Aorta (tissue), 5 donors: ENCODE results near the gene TCF23. TPM values are rescaled to one million over a fixed set of nuclear protein-coding genes. Genes with fewer than 3 reads are reported as not detected.

Experiments
- ATAC-seq: fragments of 200-7000 bp; cut with Tn5 transposase; one replicate; pipeline ENCODE4 v1.9.1; 2022; ENCODE audit warnings: moderate library complexity; ENCODE audit not compliant: low FRiP score
- DNase-seq, 2 donors: peaks; one replicate each; pipeline ENCODE4 v3.0.0-alpha.2; 2020
- H3K27ac ChIP-seq, 2 donors: one replicate each; pipeline ENCODE4 v1.5.1; 2013; ENCODE audit warnings: low read length in 2 of 2, mild to moderate bottlenecking in 2 of 2, moderate library complexity in 2 of 2, control low read depth in 1 of 2, inconsistent platforms in 1 of 2, low read depth in 1 of 2
- H3K27me3 ChIP-seq, 2 donors: one replicate each; pipeline ENCODE4 v1.6.1; 2013; ENCODE audit warnings: control low read depth in 1 of 2, low read length in 1 of 2, mild to moderate bottlenecking in 1 of 2, moderate library complexity in 1 of 2; ENCODE audit not compliant: insufficient read depth in 2 of 2, control insufficient read depth in 1 of 2
- H3K36me3 ChIP-seq, 2 donors: one replicate each; pipeline ENCODE4 v1.6.1; 2013; ENCODE audit warnings: control low read depth in 1 of 2, low read length in 1 of 2, mild to moderate bottlenecking in 1 of 2; ENCODE audit not compliant: insufficient read depth in 2 of 2, control insufficient read depth in 1 of 2
- H3K4me1 ChIP-seq, 2 donors: one replicate each; pipeline ENCODE4 v1.6.1; 2013; ENCODE audit warnings: low read length in 2 of 2, control low read depth in 1 of 2, mild to moderate bottlenecking in 1 of 2, moderate library complexity in 1 of 2; ENCODE audit not compliant: insufficient read depth in 2 of 2, control insufficient read depth in 1 of 2
- H3K4me3 ChIP-seq, 2 donors: one replicate each; pipeline ENCODE4 v1.5.1; 2013; ENCODE audit warnings: low read length in 2 of 2, control low read depth in 1 of 2, mild to moderate bottlenecking in 1 of 2
- H3K9me3 ChIP-seq: one replicate; pipeline ENCODE4 v1.6.1; 2013; ENCODE audit warnings: mild to moderate bottlenecking, low read length; ENCODE audit not compliant: control insufficient read depth
- WGBS, 2 donors: extraction: QIAGEN DNeasy Blood & Tissue Kit; methylation state at CpG; one replicate each; pipeline ENCODE4 v1.1.7; 2013; 5-methylcytosine and 5-hydroxymethylcytosine counted together
- intact Hi-C, 2 donors: fragments of 100-400 bp; cut with DNase I; formaldehyde crosslinking; loops; one replicate each; pipeline versions ENCODE4 v1.14.2 to v1.15.0; 2022
- polyA plus RNA-seq, 2 donors: library from polyadenylated mRNA; stranded (reverse); fragments of 200-250 nt; gene quantifications; one replicate each; pipeline ENCODE4 v1.2.3, GENCODE V29; 2013
- total RNA-seq, 2 donors: library from RNA; stranded (reverse); fragmentation: NEBNext Ultra II Directional; extraction: Animal tissue kit (Norgen Biotek cat#: 25700); gene quantifications; one replicate each; pipeline ENCODE4 v1.2.1, GENCODE V29; 2021
- donor health status: healthy with polysubstance abuse.
- donor health status: Bipolar disorder and iron deficiency.
- donor health status: DM: no; HTN: no; CAD: no.
- donor health status: DM: no; HTN: no; CAD: no.
- donor health status: DM: yes; HTN: yes; CAD: no.

TCF23 gene
- total and polyA plus RNA-seq, 4 donors, result 0.39 to 1.1 TPM; not detected in 2

DNA sequence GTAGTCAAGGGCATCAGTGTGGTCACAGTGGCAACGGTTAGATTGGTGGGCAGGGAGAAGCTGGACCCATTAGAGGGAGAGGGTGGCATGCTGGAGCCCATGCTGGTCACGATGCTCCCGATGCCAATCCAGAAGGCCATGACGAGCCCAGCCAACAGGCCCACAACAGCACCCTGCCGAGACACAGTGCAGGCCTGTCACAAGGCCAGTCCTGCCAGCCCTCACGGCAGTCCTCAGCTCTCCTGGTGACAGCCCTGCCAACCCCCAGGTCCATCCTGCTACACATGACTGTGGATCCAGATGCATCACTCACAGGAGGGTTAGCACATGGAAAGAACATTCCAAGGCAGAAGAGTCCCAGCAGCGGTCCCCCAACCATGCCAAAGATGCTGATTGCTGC lies 52.9 kb downstream of the TCF23 start:
- Histone ChIP-seq H3K27ac (no peak overlapping the region), H3K4me3 (no peak overlapping the region), H3K9me3 (no peaks in the 10 kb centered on the region), H3K4me1 (no peaks in the 10 kb centered on the region), H3K36me3 (peaks cover 0 to 6% of the 10 kb centered on the region in 2 donors), H3K27me3 (no peaks in the 10 kb centered on the region)
- DNase-seq (no peak), ATAC-seq (no peak)
- intact Hi-C loops, result no loop called here
- 90 to 92% methylated on average over 7 of the region's 7 CpGs for WGBS, 2 donors

DNA sequence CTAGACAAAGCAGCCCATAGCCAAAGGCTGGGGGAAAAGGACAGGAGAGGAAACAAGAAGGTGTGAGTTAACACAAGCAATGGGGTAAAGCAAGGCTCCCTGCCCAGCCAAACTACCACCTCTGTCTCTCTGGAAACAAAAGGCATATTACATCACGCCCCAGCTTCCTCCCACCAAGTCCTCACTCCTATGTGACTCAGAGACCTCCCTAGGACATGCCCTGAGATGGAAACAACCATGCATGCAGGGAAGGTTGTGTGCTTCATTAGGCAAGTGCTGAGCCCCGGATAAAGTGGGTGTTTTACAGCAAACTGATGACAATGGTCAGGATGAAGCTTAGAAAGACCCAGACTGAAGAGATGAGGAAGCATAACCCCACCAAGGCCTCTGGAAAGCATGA lies 54.0 kb downstream of the TCF23 start:
- Histone ChIP-seq H3K4me3 (no peak overlapping the region), H3K27ac (no peak overlapping the region), H3K9me3 (no peaks in the 10 kb centered on the region), H3K4me1 (no peaks in the 10 kb centered on the region), H3K27me3 (no peaks in the 10 kb centered on the region), H3K36me3 (peaks cover 0 to 6% of the 10 kb centered on the region in 2 donors)
- DNase-seq (no peak), ATAC-seq (no peak)
- intact Hi-C loops, result no loop called here
- WGBS, 2 donors, result 80 to 81% methylated on average over 2 of the region's 2 CpGs

DNA sequence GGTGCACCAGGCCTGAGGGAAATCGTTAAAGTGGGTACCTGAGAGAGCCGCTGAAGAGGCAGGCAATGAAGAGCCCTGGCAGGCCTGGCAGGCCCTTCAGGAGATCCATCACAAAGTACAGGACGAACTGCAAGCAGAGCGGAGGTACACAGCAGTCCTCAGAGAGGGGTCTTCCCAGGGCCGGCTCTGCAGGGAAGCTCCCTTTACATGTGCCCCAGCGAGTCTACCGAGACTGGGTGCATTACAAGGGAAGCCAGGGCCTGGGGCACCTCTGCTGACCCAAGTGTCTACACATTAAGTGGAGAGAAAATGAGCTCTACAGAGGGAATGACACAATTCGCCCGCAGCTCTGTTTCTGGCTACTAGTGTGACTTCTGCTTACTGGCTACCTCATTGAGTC lies 54.9 kb downstream of the TCF23 start:
- ATAC-seq (no peak), DNase-seq (no peak)
- 91 to 94% methylated on average over 9 of the region's 9 CpGs for WGBS, 2 donors
- no peaks in the 10 kb centered on the region for H3K9me3 ChIP-seq
- H3K4me3 ChIP-seq, result no peak overlapping the region
- peaks cover 2 to 6% of the 10 kb centered on the region in 2 donors for H3K36me3 ChIP-seq
- no peaks in the 10 kb centered on the region for H3K27me3 ChIP-seq
- no peak overlapping the region for H3K27ac ChIP-seq
- no peaks in the 10 kb centered on the region for H3K4me1 ChIP-seq
- intact Hi-C loops, result no loop called here

DNA sequence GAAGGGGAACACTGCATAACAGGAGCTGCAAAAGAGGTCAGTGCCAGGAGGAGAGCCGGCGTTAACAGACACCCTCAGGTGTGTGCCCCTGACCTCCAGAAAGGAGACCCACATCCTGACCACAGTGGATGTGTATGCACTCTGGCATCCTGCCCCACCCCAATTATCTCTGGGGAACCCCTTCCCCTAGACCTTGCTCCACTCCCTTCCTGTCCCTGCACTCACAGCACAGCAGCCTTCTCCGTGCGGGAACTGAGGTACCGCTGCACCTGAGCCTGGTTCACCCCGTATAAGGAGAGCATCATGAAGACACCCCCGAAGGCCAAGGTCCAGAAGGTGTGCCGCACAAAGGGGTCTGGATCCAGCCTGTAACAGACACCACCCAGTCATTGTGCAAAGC lies 55.8 kb downstream of the TCF23 start:
- DNase-seq, result no peak

DNA sequence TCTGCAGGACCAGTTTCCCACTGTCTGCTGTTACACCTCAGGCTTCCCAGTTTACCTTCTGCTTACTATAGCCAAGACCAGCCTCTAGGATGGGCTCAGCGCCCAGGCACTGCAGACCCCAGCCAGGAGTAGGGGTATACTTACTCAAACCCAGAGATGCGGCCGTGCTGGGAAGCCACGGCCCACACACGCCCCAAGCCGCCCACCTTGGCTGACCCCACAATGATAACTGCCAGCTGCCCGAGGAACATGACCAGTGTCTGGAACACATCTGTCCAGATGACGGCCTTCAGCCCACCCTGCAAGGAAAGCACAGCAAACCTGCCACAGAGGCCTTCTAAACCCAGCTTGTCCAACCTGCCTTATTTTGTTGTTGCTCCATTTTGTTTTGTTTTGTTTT lies 56.4 kb downstream of the TCF23 start:
- DNase-seq, result no peak
- no peaks in the 10 kb centered on the region for H3K4me1 ChIP-seq
- no peak for ATAC-seq
- no peaks in the 10 kb centered on the region for H3K27me3 ChIP-seq
- H3K36me3 ChIP-seq, result peaks cover 2 to 6% of the 10 kb centered on the region in 2 donors
- WGBS, 2 donors, result 82 to 85% methylated on average over 8 of the region's 8 CpGs
- H3K9me3 ChIP-seq, result no peaks in the 10 kb centered on the region
- H3K27ac ChIP-seq, result no peak overlapping the region
- no peak overlapping the region for H3K4me3 ChIP-seq
- intact Hi-C loops, result no loop called here

More for the DNA sequence above, 55.8 kb downstream of the TCF23 start:
- H3K36me3 ChIP-seq, result peaks cover 2 to 6% of the 10 kb centered on the region in 2 donors
- H3K4me3 ChIP-seq, result no peak overlapping the region
- ATAC-seq, result no peak
- no peak overlapping the region for H3K27ac ChIP-seq
- H3K4me1 ChIP-seq, result no peaks in the 10 kb centered on the region
- 95 to 97% methylated on average over 8 of the region's 8 CpGs for WGBS, 2 donors
- no peaks in the 10 kb centered on the region for H3K27me3 ChIP-seq
- intact Hi-C loops, result no loop called here
- H3K9me3 ChIP-seq, result no peaks in the 10 kb centered on the region

DNA sequence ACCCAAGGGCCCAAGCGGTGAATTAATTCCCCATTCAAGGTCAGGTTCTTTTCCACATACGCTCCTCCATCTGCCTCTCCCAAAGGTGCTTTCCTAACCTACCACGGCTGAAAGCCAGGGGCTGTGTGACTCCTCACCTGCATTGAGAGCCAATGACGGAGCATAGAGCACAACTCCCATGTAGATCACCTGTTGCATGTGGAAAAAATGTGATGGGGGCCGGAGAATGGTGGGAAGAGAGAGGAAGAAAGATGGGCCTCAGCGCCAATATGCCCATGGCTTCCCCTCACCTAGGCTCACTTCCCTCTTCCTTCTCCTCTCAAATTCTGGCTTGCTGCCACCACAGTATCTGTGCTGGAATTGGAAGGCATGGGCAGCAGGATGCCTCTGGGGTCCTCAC lies 57.5 kb downstream of the TCF23 start:
- H3K4me3 ChIP-seq, result no peak overlapping the region
- no peaks in the 10 kb centered on the region for H3K9me3 ChIP-seq
- intact Hi-C loops, result no loop called here
- DNase-seq, result no peak
- ATAC-seq, result no peak
- 95 to 96% methylated on average over 6 of the region's 6 CpGs for WGBS, 2 donors
- no peak overlapping the region for H3K27ac ChIP-seq
- H3K27me3 ChIP-seq, result no peaks in the 10 kb centered on the region
- H3K4me1 ChIP-seq, result no peaks in the 10 kb centered on the region
- peaks cover 2 to 6% of the 10 kb centered on the region in 2 donors for H3K36me3 ChIP-seq

Other genes starting within 250 kb of the TCF23 start
- 10 to 100 TPM; 15.9 to 16.1 TPM for gene MAPRE3, start 178.4 kb upstream of the TCF23 start, total RNA-seq
- gene MAPRE3, start 178.4 kb upstream of the TCF23 start, polyA plus RNA-seq, result 10 to 100 TPM in 1 of 2 donors, 1 to 10 TPM in 1; 7.9 to 26.7 TPM
- 100 to 1,000 TPM in 1 of 2 donors, 10 to 100 TPM in 1; 96.4 to 106 TPM for gene TMEM214, start 116.0 kb upstream of the TCF23 start, total RNA-seq
- gene TMEM214, start 116.0 kb upstream of the TCF23 start, polyA plus RNA-seq, result 10 to 100 TPM; 30.2 to 93.3 TPM
- gene AGBL5, start 97.3 kb upstream of the TCF23 start, total RNA-seq, result 10 to 100 TPM; 14.3 to 15.0 TPM
- 10 to 100 TPM; 11.5 to 16.7 TPM for gene AGBL5, start 97.3 kb upstream of the TCF23 start, polyA plus RNA-seq
- 100 to 1,000 TPM; 219 to 260 TPM for gene OST4, start 77.3 kb upstream of the TCF23 start, total RNA-seq
- gene OST4, start 77.3 kb upstream of the TCF23 start, polyA plus RNA-seq, result 100 to 1,000 TPM; 531 to 750 TPM
- gene EMILIN1, start 70.4 kb upstream of the TCF23 start, total RNA-seq, result 100 to 1,000 TPM; 180 to 200 TPM
- 100 to 1,000 TPM in 1 of 2 donors, 10 to 100 TPM in 1; 50.0 to 249 TPM for gene EMILIN1, start 70.4 kb upstream of the TCF23 start, polyA plus RNA-seq
- gene KHK, start 62.2 kb upstream of the TCF23 start, total RNA-seq, result 1 to 10 TPM; 3.4 to 5.1 TPM
- 10 to 100 TPM in 1 of 2 donors, 1 to 10 TPM in 1; 6.0 to 38.7 TPM for gene KHK, start 62.2 kb upstream of the TCF23 start, polyA plus RNA-seq
- 1 to 10 TPM; 8.1 to 8.6 TPM for gene CGREF1, start 29.9 kb upstream of the TCF23 start, total RNA-seq
- 1 to 10 TPM; 5.8 to 6.9 TPM for gene CGREF1, start 29.9 kb upstream of the TCF23 start, polyA plus RNA-seq
- gene ABHD1, start 25.2 kb upstream of the TCF23 start, total RNA-seq, result under 1 TPM in 1 of 2 donors, not detected in 1; 0.90 TPM
- gene ABHD1, start 25.2 kb upstream of the TCF23 start, polyA plus RNA-seq, result under 1 TPM in 1 of 2 donors, not detected in 1; 0.08 TPM
- gene PREB, start 14.4 kb upstream of the TCF23 start, total RNA-seq, result 10 to 100 TPM; 42.1 to 48.1 TPM
- gene PREB, start 14.4 kb upstream of the TCF23 start, polyA plus RNA-seq, result 10 to 100 TPM; 24.9 to 46.3 TPM
- not detected for gene PRR30, start 9.6 kb upstream of the TCF23 start, total RNA-seq
- gene PRR30, start 9.6 kb upstream of the TCF23 start, polyA plus RNA-seq, result not detected
- gene ATRAID, start 63.0 kb downstream of the TCF23 start, total RNA-seq, result 10 to 100 TPM; 66.9 to 93.8 TPM
- gene ATRAID, start 63.0 kb downstream of the TCF23 start, polyA plus RNA-seq, result 100 to 1,000 TPM; 144 to 176 TPM
- gene SLC5A6, start 63.3 kb downstream of the TCF23 start, total RNA-seq, result 10 to 100 TPM; 17.9 to 21.3 TPM
- 10 to 100 TPM; 16.4 to 24.7 TPM for gene SLC5A6, start 63.3 kb downstream of the TCF23 start, polyA plus RNA-seq
- 10 to 100 TPM; 19.5 to 29.7 TPM for gene CAD, start 68.4 kb downstream of the TCF23 start, total RNA-seq
- gene CAD, start 68.4 kb downstream of the TCF23 start, polyA plus RNA-seq, result 10 to 100 TPM in 1 of 2 donors, 1 to 10 TPM in 1; 6.9 to 16.9 TPM
- 1 to 10 TPM in 1 of 2 donors, under 1 TPM in 1; 0.78 to 1.8 TPM for gene SLC30A3, start 114.0 kb downstream of the TCF23 start, total RNA-seq
- gene SLC30A3, start 114.0 kb downstream of the TCF23 start, polyA plus RNA-seq, result 10 to 100 TPM in 1 of 2 donors, 1 to 10 TPM in 1; 4.0 to 20.2 TPM
- gene DNAJC5G, start 126.4 kb downstream of the TCF23 start, total RNA-seq, result not detected
- gene DNAJC5G, start 126.4 kb downstream of the TCF23 start, polyA plus RNA-seq, result 1 to 10 TPM; 2.3 TPM
- under 1 TPM; 0.18 to 0.39 TPM for gene TRIM54, start 133.4 kb downstream of the TCF23 start, total RNA-seq
- gene TRIM54, start 133.4 kb downstream of the TCF23 start, polyA plus RNA-seq, result 1 to 10 TPM; 1.4 to 5.0 TPM
- 1 to 10 TPM; 1.2 to 2.2 TPM for gene UCN, start 159.4 kb downstream of the TCF23 start, total RNA-seq
- gene UCN, start 159.4 kb downstream of the TCF23 start, polyA plus RNA-seq, result 1 to 10 TPM in 1 of 2 donors, not detected in 1; 1.3 TPM
- 10 to 100 TPM; 49.9 to 68.7 TPM for gene MPV17, start 174.1 kb downstream of the TCF23 start, total RNA-seq
- gene MPV17, start 174.1 kb downstream of the TCF23 start, polyA plus RNA-seq, result 10 to 100 TPM; 47.5 to 80.6 TPM
- 10 to 100 TPM; 42.7 to 60.9 TPM for gene GTF3C2, start 207.8 kb downstream of the TCF23 start, total RNA-seq
- 10 to 100 TPM; 17.0 to 20.3 TPM for gene GTF3C2, start 207.8 kb downstream of the TCF23 start, polyA plus RNA-seq
- 10 to 100 TPM; 32.2 to 42.7 TPM for gene EIF2B4, start 221.3 kb downstream of the TCF23 start, total RNA-seq
- 10 to 100 TPM; 36.3 to 87.1 TPM for gene EIF2B4, start 221.3 kb downstream of the TCF23 start, polyA plus RNA-seq
- gene SNX17, start 221.6 kb downstream of the TCF23 start, total RNA-seq, result 10 to 100 TPM; 77.8 to 90.5 TPM
- gene SNX17, start 221.6 kb downstream of the TCF23 start, polyA plus RNA-seq, result 10 to 100 TPM; 79.4 to 92.6 TPM
- gene ZNF513, start 231.7 kb downstream of the TCF23 start, total RNA-seq, result 10 to 100 TPM; 15.3 to 18.7 TPM
- 10 to 100 TPM in 1 of 2 donors, 1 to 10 TPM in 1; 5.5 to 32.7 TPM for gene ZNF513, start 231.7 kb downstream of the TCF23 start, polyA plus RNA-seq